D341Med (cell line): ENCODE results near the gene L1CAM.
"Not testable (repeated sequence)": the region's sequence is repeated elsewhere in the genome, so short reads cannot be mapped to it uniquely, and the experiment has no call there.

ENCODE experiments used
- DNase-seq: peaks from one replicate; pipeline ENCODE4 v3.0.0; 2012; ENCODE audit warnings: low spot score

Gene L1CAM

GRCh38 chrX:153828308-153828707, 57.7 kb downstream of the L1CAM start:
- no peak for DNase-seq

- no peak for DNase-seq
Observed at GRCh38 chrX:153827903-153828302, 58.1 kb downstream of the L1CAM start.

DNA sequence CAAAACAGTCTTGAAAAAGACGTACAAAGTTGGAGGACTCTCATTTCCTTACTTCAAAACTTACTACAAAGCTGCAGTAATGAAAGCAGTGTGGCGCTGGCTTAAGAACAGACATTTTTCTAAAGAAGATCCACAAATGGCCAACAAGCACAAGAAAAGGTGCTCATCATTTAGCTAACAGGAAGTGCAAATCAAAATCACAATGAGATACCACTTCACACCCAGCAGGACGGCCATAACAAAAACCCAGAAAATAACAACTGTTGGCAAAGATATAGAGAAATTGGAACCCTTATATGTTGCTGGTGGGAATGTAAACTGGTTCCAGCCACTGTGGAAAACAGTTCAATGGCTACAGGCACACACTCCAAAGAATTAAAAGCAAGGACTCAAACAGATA, 59.0 kb downstream of the L1CAM start:
- DNase-seq = no peak

- no peak for DNase-seq
Observed at GRCh38 chrX:153825042-153825441, 60.9 kb downstream of the L1CAM start.

- DNase-seq = no peak
Observed at GRCh38 chrX:153824348-153824747, 61.6 kb downstream of the L1CAM start.

- DNase-seq = peak; percentile 4
Observed at GRCh38 chrX:153821066-153821465, 64.9 kb downstream of the L1CAM start.

GRCh38 chrX:153820601-153821000, 65.4 kb downstream of the L1CAM start:
- DNase-seq = no peak

- DNase-seq = no peak
Observed at GRCh38 chrX:153819384-153820040, 66.5 kb downstream of the L1CAM start.

DNA sequence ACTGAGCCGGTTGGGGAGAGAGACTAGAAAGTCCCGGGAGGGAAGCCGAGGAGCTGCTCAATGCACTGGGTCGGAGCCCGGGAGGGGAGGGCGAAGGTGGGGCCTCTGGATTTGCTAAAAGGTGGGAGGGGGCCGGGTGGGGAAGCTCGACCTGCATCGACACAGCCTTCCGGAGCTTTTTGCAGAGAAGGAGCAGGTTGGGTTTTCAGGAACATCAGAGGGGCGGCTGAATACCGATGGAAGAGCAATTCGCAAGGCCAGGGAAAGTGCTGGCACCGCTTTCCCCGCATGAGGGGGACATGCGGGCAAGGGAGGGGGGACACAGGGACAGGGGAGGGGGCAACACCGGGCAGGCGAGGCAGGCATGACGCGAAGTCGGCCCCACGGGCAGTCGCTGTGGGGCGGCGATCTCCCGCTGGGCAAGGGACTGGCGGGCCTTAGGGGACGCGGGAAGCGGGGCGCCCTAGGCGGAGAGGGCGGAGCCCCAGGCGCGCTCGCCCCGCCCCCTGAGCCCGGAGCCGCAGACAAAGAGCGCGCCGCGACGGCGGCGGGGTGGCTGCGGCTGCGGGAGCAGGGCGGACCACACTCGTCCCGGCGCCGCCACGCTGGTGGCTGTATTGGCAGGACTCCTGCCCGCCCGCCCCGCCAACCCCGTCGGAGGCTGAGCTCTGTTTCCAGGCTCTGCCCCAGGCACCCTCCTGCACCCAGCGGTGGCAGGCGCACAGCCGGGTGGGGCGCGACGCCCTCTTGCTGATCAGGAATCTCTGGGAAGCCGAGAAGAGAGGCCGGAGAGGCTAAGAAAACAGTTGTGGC, 67.2 kb downstream of the L1CAM start:
- peak; percentile 88 for DNase-seq

- not testable (repeated sequence) for DNase-seq
Observed at GRCh38 chrX:153818064-153818463, 67.9 kb downstream of the L1CAM start.

- DNase-seq = no peak
Observed at GRCh38 chrX:153816831-153817690, 68.9 kb downstream of the L1CAM start.

DNA sequence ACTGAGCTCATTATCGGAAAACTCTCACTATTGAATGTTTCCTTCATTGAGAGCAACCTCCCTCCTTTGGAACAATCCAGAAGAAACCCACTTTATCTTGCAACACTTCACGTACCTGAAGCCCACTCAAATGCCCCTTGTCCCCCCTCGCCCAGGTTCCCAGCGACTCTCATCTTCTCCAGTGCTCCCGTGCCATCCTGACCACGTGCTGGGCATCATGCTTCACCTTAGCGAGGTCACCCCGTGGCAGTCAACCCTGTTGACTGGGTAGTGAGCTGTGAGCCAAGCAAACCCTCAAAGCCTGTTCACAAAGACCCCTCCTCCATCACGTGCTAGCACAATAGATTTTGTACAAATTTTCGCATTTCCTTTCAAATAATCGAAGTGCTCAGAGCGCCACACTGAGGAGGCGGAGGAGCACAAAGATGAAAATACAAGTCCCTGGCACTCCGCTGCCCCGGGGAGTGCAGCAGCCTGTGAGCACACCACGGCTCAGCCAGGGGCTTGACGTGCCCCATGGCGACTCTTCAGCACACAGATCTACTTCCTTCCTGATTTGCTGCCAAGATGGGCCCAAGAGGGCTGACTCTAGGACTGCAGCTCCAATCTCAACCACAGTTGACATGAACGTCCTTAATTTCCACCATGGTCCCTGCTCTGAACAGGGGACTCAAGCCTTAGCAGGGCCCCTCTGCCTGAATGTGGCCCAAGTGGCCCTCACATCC, 71.2 kb downstream of the L1CAM start:
- DNase-seq = no peak

DNA sequence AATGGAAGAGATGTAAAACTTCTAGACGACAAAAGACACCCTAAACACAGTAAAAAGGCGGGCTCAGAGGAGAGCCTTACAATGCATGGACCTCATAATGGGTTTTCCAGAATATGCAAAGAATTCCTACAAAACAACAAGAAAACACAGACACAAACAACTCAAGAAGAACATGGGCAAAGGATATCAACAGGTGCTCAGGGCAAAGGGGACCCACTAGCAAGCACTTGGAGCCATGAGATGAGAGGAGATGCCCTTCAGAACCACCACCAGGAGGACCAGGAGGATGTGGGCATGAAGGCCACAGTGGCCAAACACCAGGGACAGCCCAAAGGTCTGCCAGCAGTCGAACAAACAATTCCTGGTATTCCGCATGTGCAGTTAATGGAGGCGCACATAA, 72.8 kb downstream of the L1CAM start:
- DNase-seq = no peak

- DNase-seq = no peak
Observed at GRCh38 chrX:153812220-153812619, 73.8 kb downstream of the L1CAM start.
